Left renal cortex interstitium (tissue), 4 donors: Measurements from ENCODE around the gene RAB12. TPM values are rescaled to one million over a fixed set of nuclear protein-coding genes. Genes with fewer than 3 reads are reported as not detected.

Experiments used
- DNase-seq, 4 donors: peaks; one replicate each; pipeline ENCODE4 v3.0.0-alpha.2; 2013; ENCODE audit warnings: low read depth in 4 of 4, low spot score in 2 of 4, missing footprints in 1 of 4
- polyA plus RNA-seq, 4 donors: library from polyadenylated mRNA; unstranded; fragments of 120-200 nt; gene quantifications; one replicate each; pipeline ENCODE4 v1.2.1, GENCODE V29; 2013; ENCODE audit not compliant: insufficient read length in 4 of 4

Gene RAB12
- polyA plus RNA-seq, 4 donors: 39.8 to 51.4 (median 46.4) TPM

- no peak for DNase-seq
These were observed 65.8 kb downstream of the RAB12 start for GRCh38 chr18:8675057-8675456.

GRCh38 chr18:8681196-8681595 is 72.0 kb downstream of the RAB12 start:
- no peak for DNase-seq

- DNase-seq: no peak
These were observed 75.3 kb downstream of the RAB12 start for GRCh38 chr18:8684577-8684976.

- no peak for DNase-seq
These were observed 76.1 kb downstream of the RAB12 start for GRCh38 chr18:8685141-8685913.

- no peak for DNase-seq
These were observed 76.6 kb downstream of the RAB12 start for GRCh38 chr18:8685914-8686216.

GRCh38 chr18:8686611-8687010 is 77.4 kb downstream of the RAB12 start:
- no peak for DNase-seq

GRCh38 chr18:8688216-8688800 is 79.1 kb downstream of the RAB12 start:
- DNase-seq: no peak

- no peak for DNase-seq
These were observed 79.6 kb downstream of the RAB12 start for GRCh38 chr18:8688816-8689215.

Other genes with a start within 250 kb of the RAB12 start
- gene MTCL1, start 96.1 kb downstream of the RAB12 start, polyA plus RNA-seq: 10 to 100 TPM; 13.4 to 33.1 (median 22.6) TPM